C4-2B (cell line): ENCODE results near the gene SLC24A4.

Experiments
- ZFX ChIP-seq: fragments of 450-650 bp; IDR thresholded peaks from 2 replicates; pipeline ENCODE4 v1.6.1; 2017
- TF ChIP-seq, protein P1 (sequence below): fragments of 450-650 bp; conservative IDR thresholded peaks from 2 replicates; pipeline ENCODE4 v1.5.1; 2017; ENCODE audit warnings: mild to moderate bottlenecking

DNA sequence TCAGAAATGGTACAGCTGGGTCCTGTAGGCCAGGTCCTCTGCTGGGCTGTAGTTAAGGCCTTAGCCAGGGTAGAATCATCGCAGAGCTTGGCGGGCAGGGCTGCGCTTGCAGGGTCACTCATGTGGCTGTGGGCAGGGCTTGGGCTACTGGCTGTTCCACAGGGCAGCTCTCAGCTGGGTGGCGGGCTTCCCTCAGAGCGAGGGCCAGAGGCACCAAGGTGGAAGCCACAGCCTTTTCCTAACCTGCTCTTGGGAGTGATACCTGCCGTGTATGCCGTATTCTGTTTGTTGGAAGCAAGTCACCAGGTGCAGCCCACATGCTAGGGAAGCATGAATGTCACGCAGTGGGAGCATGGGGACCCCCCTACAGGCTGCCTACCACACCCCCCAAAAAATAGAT is 120.8 kb downstream of the SLC24A4 start:
- TF ChIP-seq, protein P1, sequence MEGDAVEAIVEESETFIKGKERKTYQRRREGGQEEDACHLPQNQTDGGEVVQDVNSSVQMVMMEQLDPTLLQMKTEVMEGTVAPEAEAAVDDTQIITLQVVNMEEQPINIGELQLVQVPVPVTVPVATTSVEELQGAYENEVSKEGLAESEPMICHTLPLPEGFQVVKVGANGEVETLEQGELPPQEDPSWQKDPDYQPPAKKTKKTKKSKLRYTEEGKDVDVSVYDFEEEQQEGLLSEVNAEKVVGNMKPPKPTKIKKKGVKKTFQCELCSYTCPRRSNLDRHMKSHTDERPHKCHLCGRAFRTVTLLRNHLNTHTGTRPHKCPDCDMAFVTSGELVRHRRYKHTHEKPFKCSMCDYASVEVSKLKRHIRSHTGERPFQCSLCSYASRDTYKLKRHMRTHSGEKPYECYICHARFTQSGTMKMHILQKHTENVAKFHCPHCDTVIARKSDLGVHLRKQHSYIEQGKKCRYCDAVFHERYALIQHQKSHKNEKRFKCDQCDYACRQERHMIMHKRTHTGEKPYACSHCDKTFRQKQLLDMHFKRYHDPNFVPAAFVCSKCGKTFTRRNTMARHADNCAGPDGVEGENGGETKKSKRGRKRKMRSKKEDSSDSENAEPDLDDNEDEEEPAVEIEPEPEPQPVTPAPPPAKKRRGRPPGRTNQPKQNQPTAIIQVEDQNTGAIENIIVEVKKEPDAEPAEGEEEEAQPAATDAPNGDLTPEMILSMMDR = no peak
- TF ChIP-seq ZFX = no peak
